H1 (cell line): ENCODE data around the gene RBMS1. TPM values are rescaled to one million over a fixed set of nuclear protein-coding genes. Genes with fewer than 3 reads are reported as not detected.

ENCODE experiments used
- CTCF ChIA-PET: fragments of 300-600 bp; sonication (Branson Sonifier 250); formaldehyde crosslinking; loops from one replicate; lab custom pipeline; 2021; ENCODE audit not compliant: partially characterized antibody; lab: Charles Lee
- POLR2A ChIA-PET: fragments of 300-600 bp; sonication (Branson Sonifier 250); formaldehyde crosslinking; loops from one replicate; lab custom pipeline; 2021; ENCODE audit warnings: inconsistent platforms; ENCODE audit not compliant: partially characterized antibody; lab: Charles Lee
- DNase-seq, 2 experiments: peaks; one replicate each; pipeline versions ENCODE4 v3.0.0 to v3.0.0-alpha.2; 2010 to 2022; ENCODE audit warnings: low spot score in 2 of 2, low read depth in 1 of 2, mixed read lengths in 1 of 2
- FAIRE-seq: peaks from 2 replicates; lab custom pipeline; 2011; peaks lifted over from hg19 to GRCh38; lab: Jason Lieb, UNC
- H2AFZ ChIP-seq: 2 replicates; pipeline ENCODE4 v1.8.1; 2012; ENCODE audit warnings: low read length, inconsistent platforms
- H2AK5ac ChIP-seq: 2 replicates; pipeline ENCODE4 v1.6.1; 2013; ENCODE audit warnings: low read depth, low read length
- H2BK120ac ChIP-seq: replicated peaks from 2 replicates; pipeline ENCODE3; 2013; ENCODE audit warnings: low read depth, low read length, inconsistent platforms
- H2BK12ac ChIP-seq: 2 replicates; pipeline ENCODE4 v1.6.1; 2013; ENCODE audit warnings: low read depth, low read length
- H2BK15ac ChIP-seq: 2 replicates; pipeline ENCODE4 v1.6.1; 2013; ENCODE audit warnings: low read length
- H2BK20ac ChIP-seq: 2 replicates; pipeline ENCODE4 v1.6.1; 2013; ENCODE audit warnings: low read length
- H2BK5ac ChIP-seq: 2 replicates; pipeline ENCODE4 v1.6.1; 2013; ENCODE audit warnings: low read depth, low read length
- H3K14ac ChIP-seq: 2 replicates; pipeline ENCODE4 v1.6.1; 2013; ENCODE audit warnings: inconsistent platforms; ENCODE audit not compliant: insufficient read length
- H3K18ac ChIP-seq: 2 replicates; pipeline ENCODE4 v1.6.1; 2013; ENCODE audit warnings: low read length; ENCODE audit errors: extremely low read depth
- H3K23ac ChIP-seq: 2 replicates; pipeline ENCODE4 v1.6.1; 2013; ENCODE audit warnings: inconsistent platforms; ENCODE audit not compliant: insufficient read length
- H3K23me2 ChIP-seq: 2 replicates; pipeline ENCODE4 v1.6.1; 2013; ENCODE audit warnings: low read depth, low read length
- H3K27ac ChIP-seq: 2 replicates; pipeline ENCODE4 v1.6.1; 2011; ENCODE audit warnings: low read depth, low read length, inconsistent platforms
- H3K27me3 ChIP-seq, 4 experiments: replicated peaks in 1 of 4; 1 replicate in 1 of 4; 2 replicates in 3 of 4; pipeline versions ENCODE4 v1.6.1 to v1.8.1; 2011 to 2013; ENCODE audit warnings: low read length in 3 of 4, mild to moderate bottlenecking in 3 of 4, inconsistent platforms in 2 of 4, mixed read lengths in 2 of 4, moderate library complexity in 1 of 4; ENCODE audit not compliant: control insufficient read depth in 3 of 4, insufficient read depth in 3 of 4; ENCODE audit errors: extremely low read depth in 1 of 4
- H3K36me3 ChIP-seq, 4 experiments: 2 replicates each; pipeline versions ENCODE4 v1.6.1 to v1.8.1; 2011 to 2013; ENCODE audit warnings: mild to moderate bottlenecking in 4 of 4, low read length in 3 of 4, moderate library complexity in 2 of 4, control low read depth in 1 of 4, inconsistent platforms in 1 of 4; ENCODE audit not compliant: insufficient read depth in 4 of 4, control insufficient read depth in 2 of 4
- H3K4ac ChIP-seq: replicated peaks from 2 replicates; pipeline ENCODE3; 2013; ENCODE audit warnings: low read length, low read depth, mixed read lengths, inconsistent platforms; ENCODE audit not compliant: insufficient read length
- H3K4me1 ChIP-seq, 4 experiments: replicated peaks in 1 of 4; 1 replicate in 1 of 4; 2 replicates in 3 of 4; pipeline versions ENCODE4 v1.6.1 to v1.8.1; 2011 to 2013; ENCODE audit warnings: low read length in 3 of 4, inconsistent platforms in 2 of 4, mixed read lengths in 1 of 4; ENCODE audit not compliant: insufficient read depth in 4 of 4, control insufficient read depth in 3 of 4
- H3K4me2 ChIP-seq, 2 experiments: 2 replicates each; pipeline versions ENCODE4 v1.6.1 to v1.8.1; 2011 to 2013; ENCODE audit warnings: low read depth in 2 of 2, low read length in 2 of 2, control low read depth in 1 of 2, inconsistent platforms in 1 of 2, mild to moderate bottlenecking in 1 of 2; ENCODE audit not compliant: insufficient read depth in 1 of 2
- H3K4me3 ChIP-seq, 4 experiments: fragments of 200-600, 300-600 bp in 1 of 4; sonication (generic), shearing (Covaris generic), sonication (Bioruptor Twin) in 1 of 4; 2 replicates each; pipeline versions ENCODE4 v1.5.1 to v1.8.1; 2011 to 2016; ENCODE audit warnings: low read length in 4 of 4, low read depth in 3 of 4, control low read depth in 2 of 4, inconsistent platforms in 2 of 4, mild to moderate bottlenecking in 2 of 4, mixed read lengths in 1 of 4, moderate library complexity in 1 of 4; ENCODE audit not compliant: insufficient read depth in 2 of 4; ENCODE audit errors: extremely low read depth in 1 of 4
- H3K56ac ChIP-seq: replicated peaks from 2 replicates; pipeline ENCODE3; 2013; ENCODE audit warnings: low read depth, mild to moderate bottlenecking, mixed read lengths, low read length, inconsistent platforms; ENCODE audit not compliant: insufficient read length
- H3K79me1 ChIP-seq: 2 replicates; pipeline ENCODE4 v1.6.1; 2013; ENCODE audit warnings: low read depth, low read length, control low read depth
- H3K79me2 ChIP-seq, 2 experiments: 2 replicates each; pipeline versions ENCODE4 v1.6.1 to v1.8.1; 2012 to 2013; ENCODE audit warnings: low read length in 2 of 2, mild to moderate bottlenecking in 2 of 2, inconsistent platforms in 1 of 2; ENCODE audit not compliant: insufficient read depth in 2 of 2, control insufficient read depth in 1 of 2
- H3K9ac ChIP-seq, 4 experiments: replicated peaks in 1 of 4; 1 replicate in 1 of 4; 2 replicates in 3 of 4; pipeline versions ENCODE4 v1.6.1 to v1.8.1; 2011 to 2013; ENCODE audit warnings: low read depth in 3 of 4, low read length in 3 of 4, control low read depth in 2 of 4, mild to moderate bottlenecking in 2 of 4, moderate library complexity in 2 of 4, inconsistent platforms in 1 of 4; ENCODE audit errors: extremely low read depth in 1 of 4
- H3K9me3 ChIP-seq, 2 experiments: 2 replicates each; pipeline versions ENCODE4 v1.6.1 to v1.8.1; 2012 to 2013; ENCODE audit warnings: mild to moderate bottlenecking in 2 of 2, moderate library complexity in 2 of 2, control low read depth in 1 of 2, inconsistent platforms in 1 of 2, low read depth in 1 of 2, low read length in 1 of 2, mixed read lengths in 1 of 2; ENCODE audit not compliant: insufficient read depth in 2 of 2
- H4K20me1 ChIP-seq, 2 experiments: replicated peaks in 1 of 2; 2 replicates each; pipeline versions ENCODE3 to v1.8.1; 2011 to 2013; ENCODE audit warnings: inconsistent platforms in 2 of 2, low read length in 2 of 2, mild to moderate bottlenecking in 1 of 2; ENCODE audit not compliant: insufficient read depth in 2 of 2, control insufficient read depth in 1 of 2
- H4K5ac ChIP-seq: 2 replicates; pipeline ENCODE4 v1.6.1; 2013; ENCODE audit warnings: low read length, low read depth, mixed read lengths, inconsistent platforms; ENCODE audit not compliant: insufficient read length
- H4K8ac ChIP-seq: 2 replicates; pipeline ENCODE4 v1.8.0; 2013; ENCODE audit warnings: mild to moderate bottlenecking, moderate library complexity, low read length, inconsistent platforms; ENCODE audit not compliant: insufficient read depth; ENCODE audit errors: extremely low read depth
- H4K91ac ChIP-seq: replicated peaks from 2 replicates; pipeline ENCODE3; 2013; ENCODE audit warnings: low read length, mixed read lengths, inconsistent platforms; ENCODE audit not compliant: insufficient read length
- TEAD4 ChIP-seq: IDR thresholded peaks from 2 replicates; pipeline ENCODE4 v1.6.1; 2012; ENCODE audit warnings: low read depth, low read length, inconsistent platforms, mixed read lengths
- WGBS, 2 experiments: shearing (Covaris generic) in 1 of 2; methylation state at CpG; one replicate each; pipeline versions ENCODE4 v1.1.6 to v1.1.7; 2013 to 2015; ENCODE audit warnings: low lambda C conversion rate in 2 of 2, mixed read lengths in 2 of 2, inconsistent platforms in 1 of 2, low coverage in 1 of 2, missing lambda C conversion rate in 1 of 2; ENCODE audit not compliant: insufficient replicate concordance in 2 of 2, insufficient coverage in 1 of 2, insufficient read length in 1 of 2; ENCODE audit errors: extremely low coverage in 1 of 2, missing lambda C conversion rate in 1 of 2; 5-methylcytosine and 5-hydroxymethylcytosine counted together
- polyA plus RNA-seq, 7 experiments: library from polyadenylated mRNA; depleted of rRNA in 3 of 7; stranded (reverse) in 5 of 7; unstranded in 2 of 7; fragments of >200 nt in 5 of 7; fragments of 200-250 nt in 2 of 7; gene quantifications; 1 replicate in 5 of 7; 2 replicates in 1 of 7; 4 replicates in 1 of 7; pipeline versions ENCODE4 v1.2.1 to v1.2.3, GENCODE V29; 2011 to 2013; ENCODE audit warnings: missing spikeins in 2 of 7, mixed read lengths in 2 of 7
- total RNA-seq: library from RNA; stranded (reverse); fragmentation: NEBNext Ultra II Directional; extraction: Animal tissue kit (Norgen Biotek cat#: 25700); gene quantifications from 2 replicates; pipeline ENCODE4 v1.2.1, GENCODE V29; 2021

RBMS1 gene
- total and polyA plus RNA-seq, 2 of the 8 experiments (the other 6 are each of a cell fraction or from before 2014, with no cell fraction given), result 53.7 to 60.0 TPM

DNA sequence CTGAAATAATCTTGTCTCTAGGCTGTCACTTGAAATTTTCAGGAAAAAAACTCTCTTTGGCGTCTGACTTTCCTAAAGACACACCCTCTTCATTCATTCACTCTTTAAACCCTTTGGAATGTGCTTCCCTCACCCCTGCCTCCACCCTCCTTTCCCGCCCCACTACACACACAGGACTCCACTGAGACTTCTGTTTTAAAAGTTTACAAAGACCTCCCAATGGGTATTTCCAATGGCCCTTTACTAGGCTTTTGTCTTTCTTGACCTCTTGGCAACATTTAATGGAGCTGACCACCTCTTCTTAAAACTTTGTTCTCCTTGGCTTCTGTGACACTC, 96.1 kb downstream of the RBMS1 start:
- H2BK15ac ChIP-seq, result no peak overlapping the region
- H4K20me1 ChIP-seq, result peaks cover 6 to 11% of the 10 kb centered on the region in 2 experiments
- no peaks in the 10 kb centered on the region for H3K9me3 ChIP-seq
- no peak overlapping the region for H2BK12ac ChIP-seq
- no peak overlapping the region for H4K91ac ChIP-seq
- no peak overlapping the region for H3K27ac ChIP-seq
- H3K36me3 ChIP-seq, result no peaks in the 10 kb centered on the region
- peak overlapping the region in 1 of 4 experiments; percentile 19; a peak in 1 of 8 replicates for H3K4me3 ChIP-seq
- peaks cover 0 to 87% of the 10 kb centered on the region in 2 experiments; a peak in 3 of 4 replicates for H3K79me2 ChIP-seq
- H3K14ac ChIP-seq, result no peak overlapping the region
- peaks cover 3% of the 10 kb centered on the region; the same call in 1 of the 2 replicates for H3K23me2 ChIP-seq
- no peaks in the 10 kb centered on the region for H3K27me3 ChIP-seq
- H3K18ac ChIP-seq, result no peak overlapping the region
- H2BK5ac ChIP-seq, result no peak overlapping the region
- no peak overlapping the region for H3K9ac ChIP-seq
- FAIRE-seq, result peak; percentile 24
- H3K56ac ChIP-seq, result no peak overlapping the region
- H2BK120ac ChIP-seq, result no peak overlapping the region
- no peak overlapping the region for H4K8ac ChIP-seq
- H3K4me1 ChIP-seq, result peaks cover 1 to 14% (median 4%) of the 10 kb centered on the region in 4 experiments; a peak in 6 of 7 replicates
- WGBS, 2 experiments, result 8% methylated on average over 2 of the region's 2 CpGs; no CpG with 5 or more reads in 1 of the 2 experiments
- no peak overlapping the region for H2AK5ac ChIP-seq
- no peak overlapping the region for H2BK20ac ChIP-seq
- no peak overlapping the region for H3K4ac ChIP-seq
- POLR2A ChIA-PET, result interaction anchor here (2.6 kb wide), 1 partner anchor 10 kb away, joined by 6 read pairs; no protein-coding TSS in a partner anchor
- peak overlapping the region; percentile 7 to 44; a peak in 3 of 4 replicates for H3K4me2 ChIP-seq
- DNase-seq, result no peak
- CTCF ChIA-PET, result interaction anchor here (1.7 kb wide), 1 partner anchor 73 kb away, joined by 4 read pairs; no protein-coding TSS in a partner anchor
- no peak overlapping the region for H2AFZ ChIP-seq
- H3K23ac ChIP-seq, result no peak overlapping the region
- H4K5ac ChIP-seq, result no peak overlapping the region
- peaks cover 5% of the 10 kb centered on the region for H3K79me1 ChIP-seq
- TF ChIP-seq TEAD4, result peak; percentile 33; the same call in 1 of the 2 replicates
